GM18873 (cell line): ENCODE measurements around the gene SEC24A.
"Not testable (repeated sequence)": the region's sequence is repeated elsewhere in the genome, so short reads cannot be mapped to it uniquely, and the experiment has no call there.

Experiments
- ATAC-seq: cut with Tn5 transposase; IDR thresholded peaks from one replicate; pipeline ENCODE4 v1.9.1; 2021; ENCODE audit warnings: mild to moderate bottlenecking, moderate library complexity, moderate number of reproducible peaks; ENCODE audit not compliant: unreplicated experiment, low FRiP score

Gene SEC24A

DNA sequence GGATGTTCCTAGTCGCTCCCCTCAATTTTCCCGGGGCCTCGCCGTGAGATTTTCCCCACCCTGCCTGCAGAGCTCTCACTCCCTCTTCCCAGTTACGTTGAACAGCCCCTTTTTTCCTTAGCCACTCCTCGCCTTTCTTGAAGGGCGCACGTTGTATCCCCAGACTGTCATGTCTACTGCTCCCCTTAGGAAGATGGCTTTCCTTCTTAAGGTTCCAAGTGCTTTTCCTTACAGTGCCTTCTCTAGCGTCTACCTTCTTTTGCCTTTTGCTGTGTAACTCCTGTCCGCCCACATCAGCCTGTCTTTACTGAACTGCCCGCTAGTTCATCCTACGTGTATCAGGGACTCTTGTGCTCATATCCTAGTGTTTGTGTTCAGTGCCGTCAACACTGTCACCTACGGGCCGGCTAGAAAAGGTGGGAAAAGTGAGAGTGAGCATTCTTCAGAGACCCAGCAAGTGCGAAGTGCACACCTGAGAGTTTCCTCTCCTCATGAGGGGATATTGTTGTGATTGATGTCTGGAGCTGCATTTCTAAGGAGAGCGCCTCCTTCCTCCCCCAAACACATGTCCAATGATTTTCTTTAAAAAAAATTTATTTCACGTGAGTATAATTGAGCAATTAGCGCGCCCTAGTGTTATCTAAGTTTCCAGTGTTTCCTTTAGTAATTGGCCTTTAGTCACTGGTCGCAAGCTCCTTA, 90.5 kb downstream of the SEC24A start:
- no peak for ATAC-seq

DNA sequence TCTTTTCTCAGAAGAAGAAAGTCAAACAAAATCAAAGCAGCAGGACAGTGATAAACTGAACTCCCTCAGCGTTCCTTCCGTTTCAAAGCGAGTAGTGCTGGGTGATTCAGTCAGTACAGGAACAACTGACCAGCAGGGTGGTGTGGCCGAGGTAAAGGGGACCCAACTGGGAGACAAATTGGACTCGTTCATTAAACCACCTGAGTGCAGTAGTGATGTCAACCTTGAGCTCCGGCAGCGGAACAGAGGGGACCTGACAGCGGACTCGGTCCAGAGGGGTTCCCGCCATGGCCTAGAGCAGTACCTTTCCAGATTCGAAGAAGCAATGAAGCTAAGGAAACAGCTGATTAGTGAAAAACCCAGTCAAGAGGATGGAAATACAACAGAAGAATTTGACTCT, 92.5 kb downstream of the SEC24A start:
- ATAC-seq: no peak

DNA sequence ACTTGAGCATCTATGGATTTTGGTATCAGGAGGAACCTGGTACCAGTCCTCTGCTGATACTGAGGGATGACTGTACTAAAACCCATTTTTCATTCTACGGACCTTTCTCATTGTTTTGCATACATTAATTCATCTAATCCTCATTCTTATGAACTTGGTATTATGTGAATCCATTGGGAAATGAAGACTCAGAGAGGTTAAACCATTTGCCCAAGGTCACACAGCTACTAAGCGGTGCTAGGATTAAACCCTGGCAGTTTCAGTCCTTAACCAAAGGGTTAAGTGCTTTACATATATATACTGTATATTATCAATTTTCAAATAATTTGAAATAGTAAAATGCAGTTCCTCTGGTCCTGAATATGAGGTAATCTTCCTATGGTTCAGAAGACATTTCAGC, 93.5 kb downstream of the SEC24A start:
- no peak for ATAC-seq

DNA sequence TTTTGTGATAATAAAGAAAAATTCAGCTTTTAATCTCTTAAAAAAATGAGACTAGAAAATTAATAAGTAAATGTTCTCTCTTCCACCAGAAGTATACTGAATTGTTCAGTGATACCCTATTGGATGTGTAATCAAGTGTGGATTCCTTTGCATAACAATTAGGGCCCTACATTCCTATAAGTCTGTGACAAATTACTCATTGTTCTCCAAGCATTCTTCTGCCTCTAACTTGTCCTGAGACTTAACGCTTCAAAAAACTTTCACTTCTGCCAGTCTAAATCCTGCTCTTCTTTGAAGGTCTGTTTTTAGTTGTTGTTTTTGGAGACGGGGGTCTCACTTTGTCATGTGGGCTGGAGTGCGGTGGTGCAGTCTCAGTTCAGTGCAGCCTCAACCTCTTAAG, 100.8 kb downstream of the SEC24A start:
- no peak for ATAC-seq

DNA sequence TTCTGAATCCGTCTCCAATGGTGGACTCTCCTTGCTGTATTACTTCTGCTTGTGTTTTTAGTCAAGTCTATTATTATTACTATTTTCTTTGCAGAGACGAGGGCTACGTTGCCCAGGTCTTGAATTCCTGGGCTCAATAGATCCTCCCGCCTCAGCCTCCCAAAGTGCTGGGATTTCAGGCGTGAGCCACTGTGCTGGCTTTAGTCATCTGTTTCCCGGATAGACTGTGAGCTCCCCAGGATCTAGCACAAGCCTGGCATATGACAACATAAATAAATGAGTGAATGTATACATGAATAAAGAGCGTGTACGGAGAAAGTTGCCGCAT, 109.6 kb downstream of the SEC24A start:
- ATAC-seq: no peak

DNA sequence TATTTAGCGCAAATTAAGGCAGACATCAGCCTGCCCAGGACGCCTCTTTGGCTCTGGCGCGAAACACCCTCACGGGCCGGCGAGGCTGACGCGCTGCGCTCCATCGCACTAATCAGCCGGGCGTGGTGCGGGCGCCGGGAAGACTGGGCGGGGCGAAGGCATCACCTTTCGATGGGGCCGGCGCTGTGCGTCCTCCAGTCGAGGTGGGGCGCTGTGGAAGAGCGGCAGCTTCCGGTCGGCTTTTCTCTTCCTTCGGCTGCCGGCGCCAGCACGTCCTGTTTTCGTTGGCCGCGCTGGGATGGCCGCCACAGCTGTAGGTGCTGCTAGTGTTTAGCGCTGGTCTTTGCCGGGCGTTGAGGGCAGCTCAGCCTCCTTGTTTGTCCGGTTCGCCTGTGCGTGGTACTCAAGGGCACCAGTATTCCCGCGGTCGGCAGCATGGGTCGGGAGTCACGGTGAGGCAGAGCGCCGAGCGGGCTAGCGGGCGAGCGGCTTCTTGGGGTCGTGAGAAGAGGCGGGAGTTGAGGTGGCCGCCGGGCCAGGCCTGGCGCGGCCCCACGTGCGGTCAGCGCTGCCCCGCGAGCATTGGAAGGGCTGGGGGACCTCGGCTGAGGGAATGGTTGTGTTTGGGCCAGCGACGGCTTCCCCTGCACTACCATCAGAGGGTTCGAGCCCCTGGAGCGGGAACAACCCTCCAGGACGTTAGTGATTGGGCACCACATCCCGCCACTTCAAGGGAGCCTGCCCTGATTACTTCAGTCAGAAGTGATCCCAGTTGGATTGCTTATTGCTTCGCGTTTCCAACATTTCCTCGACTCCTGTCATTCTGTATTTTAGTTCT, 110.1 kb downstream of the SEC24A start, which contains the start of gene DDX46:
Gene DDX46 (plus strand): TSS at position 276 of the 838 bp plus-strand sequence. CDS start 160 bp downstream, at position 436.
- peak; percentile 93 for ATAC-seq

DNA sequence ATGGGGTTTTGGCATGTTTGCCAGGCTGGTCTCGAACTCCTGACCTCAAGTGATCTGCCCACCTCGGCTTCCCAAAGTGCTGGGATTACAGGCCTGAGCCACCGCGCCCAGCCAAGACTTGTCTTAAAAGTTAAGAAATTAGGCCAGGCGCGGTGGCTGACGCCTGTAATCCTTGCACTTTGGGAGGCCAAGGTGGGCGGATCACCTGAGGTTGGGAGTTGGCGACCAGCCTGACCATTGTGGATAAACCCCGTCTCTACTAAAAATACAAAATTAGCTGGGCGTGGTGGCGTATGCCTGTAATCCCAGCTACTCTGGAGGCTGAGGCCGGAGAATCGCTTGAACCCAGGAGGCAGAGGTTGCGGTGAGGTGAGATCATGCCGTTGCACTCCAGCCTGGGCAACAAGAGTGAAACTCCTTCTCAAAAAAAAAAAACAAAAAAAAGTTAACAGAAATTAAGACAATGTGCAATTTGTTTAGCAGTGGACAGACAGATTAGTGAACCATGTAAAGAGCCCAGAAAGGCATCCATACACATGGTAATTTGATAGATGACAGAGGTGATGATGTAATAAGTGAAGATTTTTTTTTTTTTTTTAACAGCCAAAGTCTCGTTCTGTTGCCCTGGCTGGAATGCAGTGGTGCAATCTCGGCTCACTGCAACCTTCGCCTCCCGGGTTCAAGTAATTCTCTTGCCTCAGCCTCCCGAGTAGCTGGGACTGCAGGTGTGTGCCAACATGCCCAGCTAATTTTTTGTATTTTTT, 119.1 kb downstream of the SEC24A start:
- not testable (repeated sequence) for ATAC-seq

DNA sequence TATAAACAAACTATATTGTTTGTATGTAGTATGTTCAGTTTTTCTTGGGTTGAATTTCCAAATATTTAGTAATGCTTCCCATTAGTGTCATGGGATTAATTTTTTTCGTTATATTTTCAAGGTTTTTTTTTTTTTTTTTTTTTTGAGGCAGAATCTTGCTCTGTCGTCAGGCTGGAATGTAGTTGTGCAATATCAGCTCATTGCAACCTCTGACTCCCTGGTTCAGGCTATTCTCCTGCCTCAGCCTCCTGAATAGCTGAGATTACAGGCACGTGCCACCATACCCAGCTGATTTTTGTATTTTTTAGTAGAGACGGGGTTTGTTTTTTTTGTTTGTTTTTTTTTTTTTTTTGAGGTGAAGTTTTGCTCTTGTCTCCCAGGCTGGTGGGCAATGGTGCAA, 120.6 kb downstream of the SEC24A start:
- ATAC-seq: no peak

DNA sequence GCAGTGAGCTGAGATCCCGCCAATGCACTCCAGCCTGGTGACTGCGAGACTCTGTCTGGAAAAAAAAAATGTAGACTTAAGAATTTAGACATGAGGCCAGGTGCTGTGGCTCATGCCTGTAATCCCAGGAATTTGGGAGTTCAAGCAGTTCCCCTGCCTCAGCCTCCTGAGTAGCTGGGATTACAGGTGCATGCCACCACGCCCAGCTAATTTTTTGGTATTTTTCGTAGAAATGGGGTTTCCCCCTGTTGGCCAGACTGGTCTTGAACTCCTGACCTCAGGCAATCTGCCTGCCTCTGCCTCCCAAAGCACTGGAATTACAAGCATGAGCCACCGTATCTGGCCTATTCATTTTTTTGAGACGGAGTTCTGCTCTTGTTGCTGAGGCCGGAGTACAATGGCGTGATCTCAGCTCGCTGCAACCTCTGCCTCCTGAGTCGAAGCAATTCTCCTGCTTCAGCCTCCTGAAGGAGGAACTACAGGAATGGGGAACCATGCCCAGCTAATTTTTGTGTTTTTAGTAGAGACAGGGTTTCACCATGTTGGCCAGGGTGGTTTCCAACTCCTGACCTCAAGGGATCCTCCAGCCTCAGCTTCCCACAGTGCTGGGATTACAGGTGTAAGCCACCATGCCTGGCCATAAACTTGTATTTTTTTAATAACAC, 124.0 kb downstream of the SEC24A start:
- no peak for ATAC-seq

DNA sequence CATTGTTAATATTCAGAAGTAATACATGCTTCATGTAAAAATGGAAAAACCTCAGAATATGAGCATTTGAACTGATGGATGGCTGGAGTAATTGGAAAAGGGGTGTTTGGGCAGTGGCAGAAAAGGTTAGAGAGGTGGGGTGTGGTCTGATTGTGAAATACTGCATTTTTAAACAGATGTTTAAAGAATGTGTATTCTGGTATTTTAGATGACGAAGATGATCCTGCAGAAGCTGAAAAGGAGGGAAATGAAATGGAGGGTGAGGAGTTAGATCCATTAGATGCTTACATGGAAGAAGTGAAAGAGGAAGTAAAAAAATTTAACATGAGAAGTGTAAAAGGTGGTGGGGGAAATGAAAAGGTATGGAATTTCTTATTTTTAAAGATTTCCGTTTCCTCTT, 128.8 kb downstream of the SEC24A start:
- ATAC-seq: no peak
